Measurements from ENCODE around the gene VIP.

DNA sequence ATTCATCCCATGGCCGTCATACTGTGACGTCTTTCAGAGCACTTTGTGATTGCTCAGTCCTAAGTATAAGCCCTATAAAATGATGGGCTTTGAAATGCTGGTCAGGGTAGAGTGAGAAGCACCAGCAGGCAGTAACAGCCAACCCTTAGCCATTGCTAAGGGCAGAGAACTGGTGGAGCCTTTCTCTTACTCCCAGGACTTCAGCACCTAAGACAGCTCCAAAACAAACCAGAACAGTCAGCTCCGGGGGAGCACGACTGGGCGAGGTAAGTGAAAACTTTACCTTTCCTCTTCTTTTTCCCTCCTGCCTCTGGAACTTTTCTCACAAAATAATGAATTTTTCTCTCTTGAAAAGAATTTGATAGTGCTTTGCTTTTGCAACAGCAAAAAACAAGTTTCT lies at the start of gene VIP:
- TF ChIP-seq ZSCAN18 (CRISPR knock-in tag; IDR thresholded peaks at IDR 0.05) (no peak), TP53 (CRISPR knock-in tag; IDR thresholded peaks at IDR 0.05) (no peak), CTCF (IDR thresholded peaks at IDR 0.05) (no peak), TCF7 (CRISPR knock-in tag; IDR thresholded peaks at IDR 0.05; ENCODE audit: low read depth) (no peak), NR3C1 (CRISPR knock-in tag; conservative IDR thresholded peaks at IDR 0.05; ENCODE audit: low read depth) (no peak), SOX15 (CRISPR knock-in tag; IDR thresholded peaks at IDR 0.05) (no peak), RELA (CRISPR knock-in tag; IDR thresholded peaks at IDR 0.05; ENCODE audit: borderline replicate concordance) (no peak), ATF6 (CRISPR knock-in tag; IDR thresholded peaks at IDR 0.05) (no peak)
- TF ChIP-seq, protein P1, sequence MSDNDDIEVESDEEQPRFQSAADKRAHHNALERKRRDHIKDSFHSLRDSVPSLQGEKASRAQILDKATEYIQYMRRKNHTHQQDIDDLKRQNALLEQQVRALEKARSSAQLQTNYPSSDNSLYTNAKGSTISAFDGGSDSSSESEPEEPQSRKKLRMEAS (CRISPR knock-in tag; IDR thresholded peaks at IDR 0.05) = no peak
- TF ChIP-seq, protein P2, sequence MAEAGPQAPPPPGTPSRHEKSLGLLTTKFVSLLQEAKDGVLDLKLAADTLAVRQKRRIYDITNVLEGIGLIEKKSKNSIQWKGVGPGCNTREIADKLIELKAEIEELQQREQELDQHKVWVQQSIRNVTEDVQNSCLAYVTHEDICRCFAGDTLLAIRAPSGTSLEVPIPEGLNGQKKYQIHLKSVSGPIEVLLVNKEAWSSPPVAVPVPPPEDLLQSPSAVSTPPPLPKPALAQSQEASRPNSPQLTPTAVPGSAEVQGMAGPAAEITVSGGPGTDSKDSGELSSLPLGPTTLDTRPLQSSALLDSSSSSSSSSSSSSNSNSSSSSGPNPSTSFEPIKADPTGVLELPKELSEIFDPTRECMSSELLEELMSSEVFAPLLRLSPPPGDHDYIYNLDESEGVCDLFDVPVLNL (CRISPR knock-in tag; IDR thresholded peaks at IDR 0.05; ENCODE audit: borderline replicate concordance, low read depth) = no peak

All from WTC11 (cell line).